Thyroid gland (tissue), 4 donors: Measurements from ENCODE around the gene MASP1. TPM values are rescaled to one million over a fixed set of nuclear protein-coding genes. Genes with fewer than 3 reads are reported as not detected.

Source experiments
- DNase-seq, 2 donors: peaks; one replicate each; pipeline ENCODE4 v3.0.0-alpha.2; 2019
- H3K27ac ChIP-seq, 3 donors: fragments of 200-600 bp; sonication (generic); 1 replicate in 2 of 3; 2 replicates in 1 of 3; pipeline ENCODE4 v1.5.1; 2016 to 2019; ENCODE audit warnings: mild to moderate bottlenecking in 1 of 3, moderate library complexity in 1 of 3
- H3K27me3 ChIP-seq: fragments of 200-600 bp; sonication (generic); one replicate; pipeline ENCODE4 v1.5.1; 2019
- H3K36me3 ChIP-seq, 2 donors: fragments of 200-600 bp; sonication (generic); one replicate each; pipeline ENCODE4 v1.5.1; 2016 to 2019
- H3K4me1 ChIP-seq, 2 donors: fragments of 200-600 bp; sonication (generic); one replicate each; pipeline ENCODE4 v1.5.1; 2017 to 2019
- H3K4me3 ChIP-seq, 3 donors: fragments of 200-600 bp; sonication (generic); replicated peaks in 1 of 3; 1 replicate in 2 of 3; 2 replicates in 1 of 3; pipeline ENCODE4 v1.5.1; 2016; ENCODE audit warnings: mild to moderate bottlenecking in 1 of 3
- H3K9me3 ChIP-seq: fragments of 200-600 bp; sonication (generic); one replicate; pipeline ENCODE4 v1.5.1; 2017
- POLR2A ChIP-seq, 2 donors: fragments of 450-650 bp; IDR thresholded peaks; one replicate each; pipeline ENCODE4 v1.6.1; 2017; ENCODE audit warnings: antibody characterized with exemption in 2 of 2, mild to moderate bottlenecking in 2 of 2, moderate library complexity in 1 of 2
- WGBS, 2 donors: methylation state at CpG; one replicate each; pipeline ENCODE4 v1.1.5; 2017; 5-methylcytosine and 5-hydroxymethylcytosine counted together
- intact Hi-C: fragments of 100-400 bp; cut with DNase I; formaldehyde crosslinking; loops from one replicate; pipeline ENCODE4 v1.15.1; 2023
- total RNA-seq, 4 donors: library from RNA; depleted of rRNA; stranded (reverse); fragments of >200 nt; gene quantifications; one replicate each; pipeline ENCODE4 v1.2.3, GENCODE V29; 2016
- TF ChIP-seq, protein P1 (sequence below), 6 experiments: fragments of 200-600 bp in 3 of 6; fragments of 450-650 bp in 3 of 6; sonication (generic) in 3 of 6; IDR thresholded peaks; one replicate each; pipeline ENCODE4 v1.5.1; 2016 to 2019; ENCODE audit warnings: antibody characterized with exemption in 6 of 6, mild to moderate bottlenecking in 2 of 6, inconsistent platforms in 1 of 6, moderate library complexity in 1 of 6

MASP1 gene
- total RNA-seq, 4 donors from 2014 or later = 5.5 to 11.6 (median 7.2) TPM

DNA sequence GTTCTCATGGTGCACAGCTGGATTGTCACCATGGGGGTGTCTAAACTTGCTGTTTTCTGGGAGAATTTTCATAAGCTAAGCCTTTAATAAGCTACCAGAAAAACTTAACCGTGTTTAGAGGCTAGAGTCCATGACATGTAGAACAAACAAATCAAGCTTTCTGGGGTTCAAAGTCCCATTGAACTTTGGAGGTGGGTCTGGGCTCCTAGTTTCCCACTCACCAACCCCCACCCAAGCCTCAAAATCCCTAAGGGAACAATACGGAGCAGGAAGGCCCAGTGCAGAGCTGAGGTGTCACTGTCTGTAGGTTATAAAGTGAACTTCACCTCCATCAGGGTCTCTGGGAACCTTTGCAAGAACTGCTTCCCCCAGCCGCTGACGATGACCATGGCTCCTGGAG, 68.7 kb downstream of the MASP1 start:
- DNase-seq = no peak
- Histone ChIP-seq H3K27ac (no peak overlapping the region), H3K9me3 (no peaks in the 10 kb centered on the region), H3K36me3 (no peaks in the 10 kb centered on the region), H3K4me3 (no peak overlapping the region), H3K4me1 (no peaks in the 10 kb centered on the region), H3K27me3 (no peaks in the 10 kb centered on the region)
- 64 to 75% methylated on average over 4 of the region's 4 CpGs for WGBS, 2 donors
- TF ChIP-seq POLR2A (IDR thresholded peaks at IDR 0.05) = no peak
- TF ChIP-seq, protein P1, sequence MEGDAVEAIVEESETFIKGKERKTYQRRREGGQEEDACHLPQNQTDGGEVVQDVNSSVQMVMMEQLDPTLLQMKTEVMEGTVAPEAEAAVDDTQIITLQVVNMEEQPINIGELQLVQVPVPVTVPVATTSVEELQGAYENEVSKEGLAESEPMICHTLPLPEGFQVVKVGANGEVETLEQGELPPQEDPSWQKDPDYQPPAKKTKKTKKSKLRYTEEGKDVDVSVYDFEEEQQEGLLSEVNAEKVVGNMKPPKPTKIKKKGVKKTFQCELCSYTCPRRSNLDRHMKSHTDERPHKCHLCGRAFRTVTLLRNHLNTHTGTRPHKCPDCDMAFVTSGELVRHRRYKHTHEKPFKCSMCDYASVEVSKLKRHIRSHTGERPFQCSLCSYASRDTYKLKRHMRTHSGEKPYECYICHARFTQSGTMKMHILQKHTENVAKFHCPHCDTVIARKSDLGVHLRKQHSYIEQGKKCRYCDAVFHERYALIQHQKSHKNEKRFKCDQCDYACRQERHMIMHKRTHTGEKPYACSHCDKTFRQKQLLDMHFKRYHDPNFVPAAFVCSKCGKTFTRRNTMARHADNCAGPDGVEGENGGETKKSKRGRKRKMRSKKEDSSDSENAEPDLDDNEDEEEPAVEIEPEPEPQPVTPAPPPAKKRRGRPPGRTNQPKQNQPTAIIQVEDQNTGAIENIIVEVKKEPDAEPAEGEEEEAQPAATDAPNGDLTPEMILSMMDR (IDR thresholded peaks at IDR 0.05) = no peak
- intact Hi-C loops = loop anchor here (10.0 kb wide), 1 partner anchor 452 kb away; the partner anchor contains the start of gene SST

DNA sequence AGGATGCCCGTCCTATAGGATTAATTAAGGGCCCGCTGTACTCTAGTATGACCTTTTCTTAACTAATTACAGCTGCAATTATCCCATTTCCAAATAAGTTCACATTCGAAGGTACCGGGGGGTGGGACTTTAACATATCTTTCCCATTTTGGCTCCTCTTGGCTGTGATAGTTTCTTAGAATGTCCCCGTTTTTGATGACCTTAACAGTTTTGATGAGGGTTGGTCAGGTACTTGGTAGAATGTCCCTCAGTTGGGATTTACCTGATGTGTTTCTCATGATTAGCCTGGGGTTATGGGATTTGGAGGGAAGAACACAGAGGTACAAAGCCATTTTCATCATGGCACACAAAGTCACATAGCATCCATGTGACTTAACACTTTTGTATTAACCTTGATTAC, 76.1 kb downstream of the MASP1 start:
- intact Hi-C loops = no loop called here
- DNase-seq = no peak
- H3K9me3 ChIP-seq = no peaks in the 10 kb centered on the region
- TF ChIP-seq, protein P1 (IDR thresholded peaks at IDR 0.05) = no peak
- no peak for TF ChIP-seq POLR2A (IDR thresholded peaks at IDR 0.05)
- H3K27ac ChIP-seq = no peak overlapping the region
- H3K4me1 ChIP-seq = peaks cover 6 to 13% of the 10 kb centered on the region in 2 donors
- H3K27me3 ChIP-seq = no peaks in the 10 kb centered on the region
- H3K4me3 ChIP-seq = no peak overlapping the region
- H3K36me3 ChIP-seq = no peaks in the 10 kb centered on the region
- 94 to 95% methylated on average over 5 of the region's 5 CpGs for WGBS, 2 donors

DNA sequence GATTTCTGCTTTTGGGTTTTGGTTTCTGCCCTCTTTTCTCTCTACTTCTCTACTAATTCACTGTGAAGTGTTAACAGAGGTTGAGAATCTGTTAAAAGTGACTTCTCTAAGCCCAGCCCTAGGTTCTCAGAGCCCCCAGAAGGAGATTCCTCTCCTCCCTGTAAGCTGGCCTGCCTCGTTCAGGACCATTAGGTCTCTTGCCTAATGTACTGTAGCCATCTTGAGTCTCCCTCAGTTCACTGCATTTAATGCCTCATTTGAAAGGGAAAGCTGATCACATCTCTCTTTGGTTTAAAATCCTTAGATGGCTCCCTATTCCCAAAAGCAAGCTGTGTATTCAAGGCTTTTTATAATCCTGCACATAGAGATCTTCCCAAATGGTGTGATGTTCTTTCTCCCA, 77.9 kb downstream of the MASP1 start:
- TF ChIP-seq POLR2A (IDR thresholded peaks at IDR 0.05) = no peak
- TF ChIP-seq, protein P1 (IDR thresholded peaks at IDR 0.05) = no peak
- no peak overlapping the region for H3K27ac ChIP-seq
- no peaks in the 10 kb centered on the region for H3K36me3 ChIP-seq

DNA sequence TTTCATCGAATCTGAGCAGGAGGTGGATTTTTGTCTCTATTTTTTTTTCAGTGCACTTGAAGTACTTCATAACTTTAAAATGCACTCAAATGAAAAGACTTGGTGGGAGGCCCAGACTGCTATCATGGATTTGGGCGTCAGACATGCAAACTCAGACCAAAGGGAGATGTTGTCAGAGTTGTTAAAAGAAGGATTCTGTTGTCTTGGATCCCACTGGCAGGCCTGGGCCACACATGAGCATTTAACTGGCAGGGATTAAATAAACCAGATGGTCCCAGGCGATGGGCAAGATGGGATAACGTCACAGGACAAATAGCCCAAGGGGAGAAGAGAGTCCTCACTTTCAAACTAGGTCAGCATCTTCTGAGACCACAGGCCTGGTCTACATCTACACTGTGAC, 78.8 kb downstream of the MASP1 start:
- H3K9me3 ChIP-seq = no peaks in the 10 kb centered on the region
- no peak overlapping the region for H3K4me3 ChIP-seq
- intact Hi-C loops = no loop called here
- no peaks in the 10 kb centered on the region for H3K36me3 ChIP-seq
- peak; percentile 54 to 59 for DNase-seq
- WGBS, 2 donors = 27 to 34% methylated on average over 4 of the region's 4 CpGs
- H3K27me3 ChIP-seq = no peaks in the 10 kb centered on the region
- H3K4me1 ChIP-seq = peaks cover 12 to 23% of the 10 kb centered on the region in 2 donors
- no peak for TF ChIP-seq POLR2A (IDR thresholded peaks at IDR 0.05)
- TF ChIP-seq, protein P1 (IDR thresholded peaks at IDR 0.05) = no peak
- no peak overlapping the region for H3K27ac ChIP-seq

More for the DNA sequence above, 77.9 kb downstream of the MASP1 start:
- no peak for DNase-seq
- intact Hi-C loops = no loop called here
- Histone ChIP-seq H3K4me1 (peaks cover 7 to 15% of the 10 kb centered on the region in 2 donors), H3K27me3 (no peaks in the 10 kb centered on the region), H3K9me3 (no peaks in the 10 kb centered on the region), H3K4me3 (no peak overlapping the region)
- 94 to 95% methylated on average over 1 of the region's 1 CpG for WGBS, 2 donors

DNA sequence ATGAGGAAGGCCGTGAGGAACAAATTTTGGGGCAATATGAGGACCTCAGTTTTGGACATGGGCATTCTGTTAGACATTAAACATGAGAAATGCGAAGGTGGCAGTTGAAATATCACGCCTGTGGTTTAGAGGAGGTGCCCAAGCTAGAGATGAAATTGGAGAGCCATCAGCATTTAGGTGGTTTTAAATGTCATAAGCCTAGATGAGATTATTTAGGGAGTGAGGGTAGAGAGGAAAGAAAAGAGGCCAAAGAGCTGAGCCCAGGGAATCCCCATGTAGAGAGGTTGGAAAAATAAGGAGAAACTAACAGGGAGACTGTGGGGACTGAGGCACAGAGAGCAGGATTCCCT, 79.4 kb downstream of the MASP1 start:
- TF ChIP-seq, protein P1 (IDR thresholded peaks at IDR 0.05) = no peak
- H3K27me3 ChIP-seq = no peaks in the 10 kb centered on the region
- H3K36me3 ChIP-seq = no peaks in the 10 kb centered on the region
- H3K4me1 ChIP-seq = peaks cover 12 to 23% of the 10 kb centered on the region in 2 donors
- intact Hi-C loops = no loop called here
- no peaks in the 10 kb centered on the region for H3K9me3 ChIP-seq
- 90% methylated on average over 3 of the region's 3 CpGs for WGBS, 2 donors
- H3K4me3 ChIP-seq = no peak overlapping the region
- DNase-seq = no peak
- H3K27ac ChIP-seq = no peak overlapping the region
